Keratinocyte (primary cell): ENCODE results near the gene PPARD. TPM values are rescaled to one million over a fixed set of nuclear protein-coding genes. Genes with fewer than 3 reads are reported as not detected.
A peak's percentile ranks its signal among the peaks of the same experiment; 100 is the strongest.

Experiments used
- DNase-seq: peaks from one replicate; pipeline ENCODE4 v3.0.0-alpha.2; 2011; ENCODE audit warnings: low read depth, missing footprints, low spot score
- FAIRE-seq: peaks from 2 replicates; lab custom pipeline; 2011; peaks lifted over from hg19 to GRCh38; lab: Jason Lieb, UNC
- H2AFZ ChIP-seq: 2 replicates; pipeline ENCODE4 v1.6.0; 2012; ENCODE audit warnings: low read length, control low read depth, inconsistent platforms; ENCODE audit not compliant: control insufficient read depth
- H3K27ac ChIP-seq: 2 replicates; pipeline ENCODE4 v1.5.1; 2011; ENCODE audit warnings: low read length; ENCODE audit not compliant: control insufficient read depth, insufficient read depth
- H3K27me3 ChIP-seq: 3 replicates; pipeline ENCODE4 v1.6.0; 2011; ENCODE audit warnings: low read length; ENCODE audit not compliant: control insufficient read depth, insufficient read depth; ENCODE audit errors: extremely low read depth
- H3K36me3 ChIP-seq, 2 experiments: 2 replicates in 1 of 2; 3 replicates in 1 of 2; pipeline ENCODE4 v1.5.1; 2011; ENCODE audit warnings: low read length in 2 of 2, mild to moderate bottlenecking in 1 of 2; ENCODE audit not compliant: control insufficient read depth in 2 of 2, insufficient read depth in 2 of 2; ENCODE audit errors: extremely low read depth in 1 of 2
- H3K4me1 ChIP-seq: 3 replicates; pipeline ENCODE4 v1.5.1; 2011; ENCODE audit warnings: low read length; ENCODE audit not compliant: control insufficient read depth, insufficient read depth; ENCODE audit errors: extremely low read depth
- H3K4me2 ChIP-seq: 3 replicates; pipeline ENCODE4 v1.6.0; 2011; ENCODE audit warnings: low read depth, low read length; ENCODE audit not compliant: control insufficient read depth, insufficient read depth; ENCODE audit errors: extremely low read depth
- H3K4me3 ChIP-seq, 3 experiments: fragments of 200-600 bp in 1 of 3; sonication (generic) in 1 of 3; 2 replicates in 2 of 3; 3 replicates in 1 of 3; pipeline ENCODE4 v1.5.1; 2011 to 2016; ENCODE audit warnings: low read length in 3 of 3, mild to moderate bottlenecking in 3 of 3, control low read depth in 2 of 3, inconsistent platforms in 1 of 3, low read depth in 1 of 3, mixed read lengths in 1 of 3, mixed run types in 1 of 3, moderate library complexity in 1 of 3; ENCODE audit not compliant: control insufficient read depth in 2 of 3, insufficient read depth in 2 of 3; ENCODE audit errors: extremely low read depth in 1 of 3
- H3K79me2 ChIP-seq: 2 replicates; pipeline ENCODE4 v1.6.0; 2012; ENCODE audit warnings: low read length; ENCODE audit not compliant: control insufficient read depth, insufficient read depth
- H3K9ac ChIP-seq: 3 replicates; pipeline ENCODE4 v1.6.0; 2011; ENCODE audit warnings: low read length; ENCODE audit not compliant: control insufficient read depth, insufficient read depth; ENCODE audit errors: extremely low read depth
- H3K9me1 ChIP-seq: 3 replicates; pipeline ENCODE4 v1.6.0; 2011; ENCODE audit warnings: low read length; ENCODE audit not compliant: control insufficient read depth, insufficient read depth; ENCODE audit errors: extremely low read depth
- H3K9me3 ChIP-seq: 2 replicates; pipeline ENCODE4 v1.5.1; 2012; ENCODE audit warnings: low read depth, low read length; ENCODE audit not compliant: control insufficient read depth
- H4K20me1 ChIP-seq: 3 replicates; pipeline ENCODE4 v1.6.0; 2011; ENCODE audit warnings: low read length; ENCODE audit not compliant: control insufficient read depth, insufficient read depth; ENCODE audit errors: extremely low read depth
- CTCF ChIP-seq, 3 experiments: IDR thresholded peaks in 1 of 3; conservative IDR thresholded peaks in 1 of 3; optimal IDR thresholded peaks in 1 of 3; 2 replicates in 2 of 3; 3 replicates in 1 of 3; pipeline versions ENCODE3 to v1.5.1; 2011; ENCODE audit warnings: low read length in 3 of 3, mild to moderate bottlenecking in 3 of 3, moderate library complexity in 2 of 3, control low read depth in 1 of 3, inconsistent platforms in 1 of 3; ENCODE audit not compliant: insufficient read depth in 2 of 3; ENCODE audit errors: extremely low read depth in 1 of 3
- EZH2 ChIP-seq: IDR thresholded peaks from one replicate; pipeline ENCODE4 v1.6.1; 2012; ENCODE audit warnings: inconsistent platforms, mild to moderate bottlenecking, low read length, moderate library complexity
- dilution Hi-C: fragments of 300-500 bp; cut with MboI; formaldehyde crosslinking; loops from one replicate; pipeline ENCODE4 v1.7.0; 2020; ENCODE audit warnings: low sequenced_read_pairs; ENCODE audit not compliant: extremely low pct_ligation_motif_present
- polyA plus RNA-seq, 5 experiments: library from polyadenylated mRNA; depleted of rRNA in 3 of 5; stranded (reverse) in 3 of 5; stranded (forward) in 1 of 5; unstranded in 1 of 5; fragments of >200 nt; gene quantifications; 1 replicate in 1 of 5; 2 replicates in 3 of 5; 3 replicates in 1 of 5; pipeline versions ENCODE4 v1.2.1 to v1.2.3, GENCODE V29; 2011 to 2012; ENCODE audit warnings: missing spikeins in 2 of 5, low read depth in 1 of 5, low replicate concordance in 1 of 5

PPARD gene
- polyA plus RNA-seq, 1 donor (not counting 4 experiments of a cell fraction or from before 2014, with no cell fraction given) = 15.1 TPM

GRCh38 chr6:35469751-35470662 lies 127.6 kb downstream of the PPARD start:
- Histone ChIP-seq H3K4me3 (peak overlapping the region; percentile 81 to 94 (median 85)), H3K27ac (peak overlapping the region; percentile 92), H3K4me1 (peaks cover 15% of the 10 kb centered on the region), H3K27me3 (no peaks in the 10 kb centered on the region), H4K20me1 (peaks cover 41% of the 10 kb centered on the region), H3K9ac (peak overlapping the region; percentile 98), H3K4me2 (peak overlapping the region; percentile 92), H2AFZ (no peak overlapping the region), H3K36me3 (peaks cover 16 to 57% of the 10 kb centered on the region in 2 experiments), H3K9me3 (no peaks in the 10 kb centered on the region), H3K79me2 (peaks cover 28% of the 10 kb centered on the region), H3K9me1 (peaks cover 3% of the 10 kb centered on the region)
- TF ChIP-seq EZH2 = no peak
- no peak for TF ChIP-seq CTCF (optimal IDR thresholded peaks at IDR 0.05 in 1 of 3, IDR thresholded peaks at IDR 0.05 in 1 of 3, conservative IDR thresholded peaks at IDR 0.05 in 1 of 3; ENCODE audit: extremely low read depth in 1 of 3, insufficient read depth in 2 of 3, low read length in 3 of 3)
- FAIRE-seq = no peak
- dilution Hi-C loops = no loop called here
- no peak for DNase-seq

- TF ChIP-seq EZH2 (no peak), CTCF (optimal IDR thresholded peaks at IDR 0.05 in 1 of 3, IDR thresholded peaks at IDR 0.05 in 1 of 3, conservative IDR thresholded peaks at IDR 0.05 in 1 of 3; ENCODE audit: extremely low read depth in 1 of 3, insufficient read depth in 2 of 3, low read length in 3 of 3) (no peak)
- H3K9ac ChIP-seq = peak overlapping the region; percentile 98
- no peak for DNase-seq
- no peaks in the 10 kb centered on the region for H3K9me3 ChIP-seq
- no peaks in the 10 kb centered on the region for H3K27me3 ChIP-seq
- H2AFZ ChIP-seq = no peak overlapping the region
- H3K4me1 ChIP-seq = peaks cover 15% of the 10 kb centered on the region
- H3K4me3 ChIP-seq = peak overlapping the region; percentile 81 to 94 (median 85)
- peaks cover 41% of the 10 kb centered on the region for H4K20me1 ChIP-seq
- dilution Hi-C loops = no loop called here
- peak overlapping the region; percentile 92 for H3K4me2 ChIP-seq
- FAIRE-seq = no peak
- H3K27ac ChIP-seq = peak overlapping the region; percentile 92
- H3K9me1 ChIP-seq = peaks cover 3% of the 10 kb centered on the region
- H3K79me2 ChIP-seq = peaks cover 28% of the 10 kb centered on the region
- peaks cover 16 to 62% of the 10 kb centered on the region in 2 experiments for H3K36me3 ChIP-seq
These were observed 128.3 kb downstream of the PPARD start for GRCh38 chr6:35470663-35471120.
